Neuronal stem cell (in vitro differentiated cells): ENCODE results near the gene ENOPH1.
A peak's percentile ranks its signal among the peaks of the same experiment; 100 is the strongest.

Experiments
- DNase-seq: peaks from one replicate; pipeline ENCODE4 v3.0.0-alpha.2; 2013; ENCODE audit warnings: low spot score
- H2AFZ ChIP-seq: one replicate; pipeline ENCODE4 v1.6.1; 2013; ENCODE audit warnings: mild to moderate bottlenecking, low read length, inconsistent platforms
- H2AK5ac ChIP-seq: 2 replicates; pipeline ENCODE4 v1.6.1; 2013; ENCODE audit warnings: low read depth, mild to moderate bottlenecking, inconsistent platforms, low read length, moderate library complexity, mixed read lengths
- H2BK120ac ChIP-seq: 2 replicates; pipeline ENCODE4 v1.6.1; 2013; ENCODE audit warnings: low read depth, mild to moderate bottlenecking, inconsistent platforms, low read length, moderate library complexity, mixed read lengths
- H2BK12ac ChIP-seq: one replicate; pipeline ENCODE4 v1.6.1; 2013; ENCODE audit warnings: low read length, inconsistent platforms
- H2BK15ac ChIP-seq: 2 replicates; pipeline ENCODE4 v1.6.1; 2013; ENCODE audit warnings: mild to moderate bottlenecking, low read length, inconsistent platforms, mixed read lengths
- H2BK5ac ChIP-seq: one replicate; pipeline ENCODE4 v1.6.1; 2013; ENCODE audit warnings: inconsistent platforms, mild to moderate bottlenecking, low read length, moderate library complexity
- H3K14ac ChIP-seq: one replicate; pipeline ENCODE4 v1.6.1; 2013; ENCODE audit warnings: low read length, inconsistent platforms
- H3K18ac ChIP-seq: 2 replicates; pipeline ENCODE4 v1.6.1; 2013; ENCODE audit warnings: low read length, inconsistent platforms
- H3K23ac ChIP-seq: 2 replicates; pipeline ENCODE4 v1.6.1; 2013; ENCODE audit warnings: low read depth, mild to moderate bottlenecking, mixed read lengths, low read length, inconsistent platforms; ENCODE audit not compliant: poor library complexity
- H3K27ac ChIP-seq: replicated peaks from 3 replicates; pipeline ENCODE4 v1.5.1; 2013; ENCODE audit warnings: low read length, inconsistent platforms
- H3K27me3 ChIP-seq, 3 experiments: 2 replicates each; pipeline ENCODE4 v1.6.1; 2013; ENCODE audit warnings: low read length in 3 of 3, mild to moderate bottlenecking in 2 of 3, inconsistent platforms in 1 of 3, low read depth in 1 of 3, mixed read lengths in 1 of 3, moderate library complexity in 1 of 3; ENCODE audit not compliant: control insufficient read depth in 3 of 3, insufficient read depth in 3 of 3
- H3K36me3 ChIP-seq, 2 donors: replicated peaks in 1 of 2; 2 replicates each; pipeline ENCODE4 v1.6.1; 2013; ENCODE audit warnings: low read length in 2 of 2; ENCODE audit not compliant: control insufficient read depth in 2 of 2, insufficient read depth in 2 of 2
- H3K4ac ChIP-seq: 2 replicates; pipeline ENCODE4 v1.6.1; 2013; ENCODE audit warnings: inconsistent platforms, mild to moderate bottlenecking, low read length, moderate library complexity
- H3K4me1 ChIP-seq, 2 donors: 1 replicate in 1 of 2; 2 replicates in 1 of 2; pipeline ENCODE4 v1.6.1; 2013; ENCODE audit warnings: low read length in 2 of 2, low read depth in 1 of 2; ENCODE audit not compliant: control insufficient read depth in 2 of 2, insufficient read depth in 1 of 2
- H3K4me2 ChIP-seq: one replicate; pipeline ENCODE4 v1.6.1; 2013; ENCODE audit warnings: mild to moderate bottlenecking, low read length, inconsistent platforms; ENCODE audit not compliant: insufficient read depth, poor library complexity, severe bottlenecking
- H3K4me3 ChIP-seq, 2 donors: 2 replicates each; pipeline ENCODE4 v1.5.1; 2013; ENCODE audit warnings: low read length in 2 of 2, mild to moderate bottlenecking in 2 of 2, inconsistent platforms in 1 of 2, moderate library complexity in 1 of 2
- H3K79me1 ChIP-seq: one replicate; pipeline ENCODE4 v1.6.1; 2013; ENCODE audit warnings: low read depth, mild to moderate bottlenecking, inconsistent platforms, low read length, moderate library complexity
- H3K9ac ChIP-seq: one replicate; pipeline ENCODE4 v1.6.1; 2013; ENCODE audit warnings: mild to moderate bottlenecking, low read depth, low read length, inconsistent platforms; ENCODE audit not compliant: poor library complexity
- H3K9me3 ChIP-seq, 2 donors: replicated peaks in 1 of 2; 2 replicates each; pipeline versions ENCODE3 to v1.6.1; 2013; ENCODE audit warnings: low read length in 2 of 2, mild to moderate bottlenecking in 2 of 2, inconsistent platforms in 1 of 2, low read depth in 1 of 2, mixed read lengths in 1 of 2, moderate library complexity in 1 of 2; ENCODE audit not compliant: control insufficient read depth in 2 of 2, insufficient read depth in 1 of 2
- H4K8ac ChIP-seq: one replicate; pipeline ENCODE4 v1.6.1; 2013; ENCODE audit warnings: low read depth, mild to moderate bottlenecking, inconsistent platforms, low read length, moderate library complexity
- H4K91ac ChIP-seq: one replicate; pipeline ENCODE4 v1.6.1; 2013; ENCODE audit warnings: low read length, low read depth, mild to moderate bottlenecking, inconsistent platforms; ENCODE audit not compliant: poor library complexity
- WGBS, 2 donors: extraction: QIAGEN DNeasy Blood & Tissue Kit; methylation state at CpG; one replicate each; pipeline ENCODE4 v1.1.7; 2013; ENCODE audit warnings: missing lambda C conversion rate in 2 of 2, mixed read lengths in 1 of 2; ENCODE audit not compliant: insufficient read length in 2 of 2, insufficient replicate concordance in 1 of 2; ENCODE audit errors: extremely low coverage in 2 of 2; 5-methylcytosine and 5-hydroxymethylcytosine counted together

The ENOPH1 gene

DNA sequence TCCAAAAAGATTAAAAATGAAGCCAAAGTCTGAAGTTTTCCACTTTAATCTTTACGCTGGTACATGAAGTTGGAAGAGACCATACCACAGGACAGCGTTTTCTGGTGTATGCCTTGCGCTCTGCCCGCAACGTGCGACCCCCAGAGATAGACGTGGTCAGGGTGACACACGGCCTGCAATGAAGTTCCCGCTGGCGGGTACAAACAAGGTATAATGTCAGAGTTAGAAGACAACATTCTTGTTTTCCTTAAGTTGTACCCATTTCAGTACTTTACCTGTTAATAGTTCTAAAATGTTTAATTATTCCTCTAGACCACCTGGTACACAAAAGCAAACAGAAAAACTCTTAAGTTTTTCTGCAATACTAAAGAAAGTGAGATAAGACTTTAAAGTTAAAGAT, 4.9 kb upstream of the ENOPH1 start:
- Histone ChIP-seq H3K4me3 (no peak overlapping the region), H2BK15ac (no peak overlapping the region), H3K79me1 (peaks cover 4% of the 10 kb centered on the region), H2AK5ac (no peak overlapping the region), H2BK120ac (no peak overlapping the region), H3K27me3 (no peaks in the 10 kb centered on the region), H3K23ac (no peak overlapping the region), H3K9me3 (no peaks in the 10 kb centered on the region), H4K8ac (no peak overlapping the region), H3K18ac (no peak overlapping the region), H3K14ac (no peak overlapping the region), H4K91ac (no peak overlapping the region), H2BK12ac (no peak overlapping the region), H3K27ac (no peak overlapping the region), H3K4ac (no peak overlapping the region), H3K9ac (no peak overlapping the region), H2BK5ac (no peak overlapping the region), H2AFZ (no peak overlapping the region), H3K36me3 (peaks cover 17 to 63% of the 10 kb centered on the region in 2 donors), H3K4me1 (peaks cover 6 to 8% of the 10 kb centered on the region in 2 donors), H3K4me2 (no peak overlapping the region)
- WGBS, 2 donors, result no CpG with 5 or more reads among the region's 10 CpGs
- no peak for DNase-seq

DNA sequence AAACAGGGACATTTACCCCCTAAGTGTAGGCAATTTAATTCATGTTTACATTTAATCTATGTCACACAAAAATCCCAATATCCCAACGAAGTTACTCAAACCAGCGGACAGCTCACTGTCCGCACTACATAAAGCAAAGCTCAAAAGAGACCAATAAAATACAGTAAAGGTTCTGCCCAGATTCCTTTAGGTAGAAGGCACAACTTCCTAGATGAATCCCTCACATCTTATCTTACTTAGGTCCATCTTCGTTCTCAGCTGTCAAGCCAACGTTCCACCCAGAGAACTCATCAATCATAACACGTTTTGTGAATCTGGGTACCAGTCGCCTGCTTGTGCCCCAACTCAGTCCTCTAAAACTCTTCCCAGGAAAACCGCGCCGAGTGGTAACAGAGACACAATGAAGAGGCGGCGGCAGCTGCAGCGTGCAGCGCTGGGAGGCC, 1.8 kb upstream of the ENOPH1 start:
- H3K4me1 ChIP-seq, result peaks cover 6 to 8% of the 10 kb centered on the region in 2 donors
- no peaks in the 10 kb centered on the region for H3K27me3 ChIP-seq
- no peak overlapping the region for H3K4me2 ChIP-seq
- no CpG with 5 or more reads among the region's 14 CpGs for WGBS, 2 donors
- H3K9ac ChIP-seq, result no peak overlapping the region
- H3K4me3 ChIP-seq, result peak overlapping the region; percentile 92 to 98
- H4K8ac ChIP-seq, result no peak overlapping the region
- no peak overlapping the region for H2BK15ac ChIP-seq
- no peak overlapping the region for H2BK12ac ChIP-seq
- no peak for DNase-seq
- no peak overlapping the region for H3K18ac ChIP-seq
- H3K79me1 ChIP-seq, result peaks cover 4% of the 10 kb centered on the region
- no peak overlapping the region for H3K27ac ChIP-seq
- no peak overlapping the region for H2AK5ac ChIP-seq
- H2BK120ac ChIP-seq, result no peak overlapping the region
- no peak overlapping the region for H2AFZ ChIP-seq
- H3K9me3 ChIP-seq, result no peaks in the 10 kb centered on the region
- no peak overlapping the region for H3K14ac ChIP-seq
- H3K23ac ChIP-seq, result no peak overlapping the region
- no peak overlapping the region for H3K4ac ChIP-seq
- peak overlapping the region; percentile 99 for H2BK5ac ChIP-seq
- peaks cover 16 to 67% of the 10 kb centered on the region in 2 donors for H3K36me3 ChIP-seq
- no peak overlapping the region for H4K91ac ChIP-seq

DNA sequence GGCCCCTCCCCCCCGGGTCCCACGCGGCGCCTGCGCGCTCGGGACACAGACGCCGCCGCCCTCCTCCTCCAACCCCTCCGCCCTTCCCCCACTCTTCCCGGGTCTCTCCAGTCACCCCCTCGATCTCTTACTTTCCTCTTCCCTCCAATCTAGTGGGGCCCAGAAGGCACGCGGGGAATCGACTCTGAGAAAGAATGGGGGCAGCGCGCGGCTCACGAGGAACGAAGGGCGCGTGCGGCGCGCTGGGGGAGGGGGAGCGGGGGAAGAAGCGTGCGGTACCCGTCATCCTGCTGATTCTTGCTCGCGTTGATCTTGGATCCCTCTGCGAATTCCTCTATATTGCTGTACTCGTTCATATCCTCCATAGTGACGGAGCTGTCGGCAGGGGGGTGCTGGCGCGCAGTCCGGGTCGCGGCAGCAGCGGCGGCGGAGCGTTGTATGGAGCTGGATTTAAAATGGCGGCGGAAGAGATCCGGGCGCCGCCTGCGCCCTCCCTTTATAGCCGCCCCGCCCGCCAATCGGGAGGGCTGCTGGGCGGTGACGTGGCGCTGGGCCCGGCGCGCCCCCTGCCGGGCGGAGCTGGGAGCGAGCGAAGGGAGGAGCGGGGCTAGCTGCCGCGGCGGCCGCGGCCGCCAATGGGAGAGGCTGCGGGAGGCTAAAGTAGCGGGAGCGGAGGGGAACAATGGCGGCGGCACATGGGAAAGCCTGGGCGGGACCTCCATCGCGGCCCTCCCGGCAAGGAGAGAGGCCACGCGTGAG, 1.2 kb upstream of the ENOPH1 start:
- Histone ChIP-seq H3K9me3 (no peaks in the 10 kb centered on the region), H3K18ac (peak overlapping the region; percentile 100), H3K9ac (peak overlapping the region; percentile 99), H3K4me1 (peaks cover 6 to 8% of the 10 kb centered on the region in 2 donors), H3K4me3 (peak overlapping the region; percentile 92 to 98), H2AFZ (peak overlapping the region; percentile 93), H2AK5ac (peak overlapping the region; percentile 100), H2BK5ac (peak overlapping the region; percentile 99), H3K23ac (peak overlapping the region; percentile 98), H3K79me1 (peaks cover 4% of the 10 kb centered on the region), H2BK12ac (no peak overlapping the region), H3K27me3 (no peaks in the 10 kb centered on the region), H3K27ac (peak overlapping the region; percentile 98), H3K14ac (peak overlapping the region; percentile 100), H4K91ac (peak overlapping the region; percentile 43), H3K4ac (peak overlapping the region; percentile 99), H2BK15ac (peak overlapping the region; percentile 95), H3K4me2 (peak overlapping the region; percentile 75), H2BK120ac (peak overlapping the region; percentile 67), H4K8ac (no peak overlapping the region), H3K36me3 (peaks cover 16 to 67% of the 10 kb centered on the region in 2 donors)
- DNase-seq, result peak; percentile 97
- no CpG with 5 or more reads among the region's 83 CpGs for WGBS, 2 donors

DNA sequence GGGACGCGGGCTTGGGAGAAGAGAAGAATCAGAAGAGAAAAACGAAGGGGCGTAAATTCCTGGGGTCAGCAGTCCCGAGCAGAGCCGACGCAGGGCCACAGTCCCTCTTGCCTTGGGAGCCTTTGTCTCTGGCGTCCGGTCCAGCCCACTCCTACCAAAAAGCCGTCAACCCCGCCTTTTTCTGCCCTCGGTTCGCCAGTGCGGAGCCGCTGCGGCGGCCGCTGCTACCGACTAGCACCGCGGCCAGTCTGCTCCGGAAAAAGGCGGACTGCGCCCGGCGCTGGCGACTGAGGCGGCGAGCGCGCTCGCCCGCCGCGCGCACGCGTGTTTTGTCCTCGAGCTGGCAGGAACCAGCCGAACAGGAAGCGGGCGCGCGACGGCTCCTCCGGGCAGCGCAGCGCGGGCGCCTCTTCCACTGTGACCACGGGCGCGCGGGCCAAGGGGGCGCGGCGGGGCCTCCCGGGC, 630 bp upstream of the ENOPH1 start:
- H3K9me3 ChIP-seq, result no peaks in the 10 kb centered on the region
- no peak overlapping the region for H2BK12ac ChIP-seq
- DNase-seq, result no peak
- H2BK120ac ChIP-seq, result peak overlapping the region; percentile 67
- H3K18ac ChIP-seq, result peak overlapping the region; percentile 99
- peaks cover 4% of the 10 kb centered on the region for H3K79me1 ChIP-seq
- peak overlapping the region; percentile 99 for H3K4ac ChIP-seq
- peak overlapping the region; percentile 93 for H2AFZ ChIP-seq
- peak overlapping the region; percentile 75 for H3K4me2 ChIP-seq
- peak overlapping the region; percentile 97 for H3K9ac ChIP-seq
- WGBS, 2 donors, result no CpG with 5 or more reads among the region's 58 CpGs
- H3K23ac ChIP-seq, result peak overlapping the region; percentile 98
- peaks cover 14 to 65% of the 10 kb centered on the region in 2 donors for H3K36me3 ChIP-seq
- no peak overlapping the region for H4K8ac ChIP-seq
- peak overlapping the region; percentile 95 for H2BK15ac ChIP-seq
- H4K91ac ChIP-seq, result peak overlapping the region; percentile 3
- peak overlapping the region; percentile 97 for H2BK5ac ChIP-seq
- peak overlapping the region; percentile 100 for H2AK5ac ChIP-seq
- H3K4me3 ChIP-seq, result peak overlapping the region; percentile 92 to 98
- peaks cover 6 to 8% of the 10 kb centered on the region in 2 donors for H3K4me1 ChIP-seq
- H3K27me3 ChIP-seq, result no peaks in the 10 kb centered on the region
- H3K27ac ChIP-seq, result peak overlapping the region; percentile 98
- peak overlapping the region; percentile 94 for H3K14ac ChIP-seq
